Adrenal gland (tissue), 12 donors: ENCODE measurements around the gene MOB1B. TPM values are rescaled to one million over a fixed set of nuclear protein-coding genes. Genes with fewer than 3 reads are reported as not detected.
"Not testable (repeated sequence)": the region's sequence is repeated elsewhere in the genome, so short reads cannot be mapped to it uniquely, and the experiment has no call there.

Experiments
- DNase-seq, 7 donors: peaks; one replicate each; pipeline ENCODE4 v3.0.0-alpha.2; 2019 to 2020
- H3K27ac ChIP-seq, 5 donors: fragments of 200-600 bp; sonication (generic) in 4 of 5; 1 replicate in 3 of 5; 2 replicates in 2 of 5; pipeline versions ENCODE4 v1.5.1 to v1.8.0; 2016 to 2020; ENCODE audit warnings: mild to moderate bottlenecking in 1 of 5
- H3K27me3 ChIP-seq: fragments of 200-600 bp; 2 replicates; pipeline ENCODE4 v1.8.0; 2021
- H3K36me3 ChIP-seq, 2 donors: fragments of 200-600 bp; replicated peaks in 1 of 2; 1 replicate in 1 of 2; 2 replicates in 1 of 2; pipeline versions ENCODE4 v1.5.1 to v1.8.0; 2018 to 2022
- H3K4me1 ChIP-seq, 2 donors: fragments of 200-600 bp; replicated peaks in 1 of 2; 1 replicate in 1 of 2; 2 replicates in 1 of 2; pipeline versions ENCODE4 v1.5.1 to v1.8.0; 2018 to 2021
- H3K4me3 ChIP-seq, 4 donors: fragments of 200-600 bp; sonication (generic) in 3 of 4; one replicate each; pipeline ENCODE4 v1.5.1; 2016 to 2018
- H3K9me3 ChIP-seq, 3 donors: fragments of 200-600 bp; sonication (generic) in 1 of 3; replicated peaks in 1 of 3; 1 replicate in 2 of 3; 2 replicates in 1 of 3; pipeline versions ENCODE4 v1.5.1 to v1.8.0; 2016 to 2021
- CTCF ChIP-seq, 6 experiments: fragments of 450-650 bp in 4 of 6; fragments of 200-600 bp in 2 of 6; sonication (generic) in 1 of 6; IDR thresholded peaks; 1 replicate in 5 of 6; 2 replicates in 1 of 6; pipeline versions ENCODE4 v1.5.1 to v1.8.0; 2016 to 2021; ENCODE audit warnings: antibody characterized with exemption in 6 of 6, mild to moderate bottlenecking in 2 of 6, moderate library complexity in 1 of 6
- POLR2A ChIP-seq, 2 donors: fragments of 450-650 bp; IDR thresholded peaks; one replicate each; pipeline ENCODE4 v1.6.1; 2017; ENCODE audit warnings: antibody characterized with exemption in 2 of 2, mild to moderate bottlenecking in 2 of 2, moderate library complexity in 1 of 2
- WGBS, 4 donors: extraction: QIAGEN DNeasy Blood & Tissue Kit in 2 of 4; methylation state at CpG; one replicate each; pipeline versions ENCODE4 v1.1.5 to v1.1.7; 2013 to 2017; 5-methylcytosine and 5-hydroxymethylcytosine counted together
- intact Hi-C, 2 donors: fragments of 100-400 bp; cut with DNase I; formaldehyde crosslinking; loops; one replicate each; pipeline versions ENCODE4 v1.14.1 to v1.15.0; 2022 to 2023
- polyA plus RNA-seq, 3 donors: library from polyadenylated mRNA; stranded (reverse); fragments of 200-250 nt in 2 of 3; fragments of 350-450 nt in 1 of 3; fragmentation: Illumina TruSeq in 1 of 3; extraction: RNeasy Lipid Tissue Mini Kit (QIAGEN cat#74804) in 1 of 3; gene quantifications; one replicate each; pipeline ENCODE4 v1.2.3, GENCODE V29; 2013 to 2014
- total RNA-seq, 9 donors: library from RNA; depleted of rRNA in 4 of 9; stranded (reverse); fragments of >200 nt in 4 of 9; fragments of 120-200 nt in 1 of 9; fragmentation: NEBNext Ultra II Directional in 1 of 9; extraction: Animal tissue kit (Norgen Biotek cat#: 25700) in 1 of 9; gene quantifications; one replicate each; pipeline versions ENCODE4 v1.1.0 to v1.2.4, GENCODE V29; 2013 to 2023
- donor health status: healthy with polysubstance abuse.
- donor health status: Bipolar disorder and iron deficiency.
- donor health status: DM: yes; HTN: yes; CAD: no.
- donor health status: DM: no; HTN: no; CAD: no.
- donor health status: DM: no; HTN: no; CAD: no.
- donor health status: DM: yes; HTN: yes; CAD: no.

The MOB1B gene
- total and polyA plus RNA-seq, 12 donors: 3.5 to 25.4 (median 14.5) TPM

- Histone ChIP-seq H3K27ac (no peak overlapping the region), H3K4me1 (peaks cover 7 to 43% of the 10 kb centered on the region in 2 donors), H3K36me3 (no peaks in the 10 kb centered on the region), H3K27me3 (no peaks in the 10 kb centered on the region), H3K4me3 (no peak overlapping the region), H3K9me3 (no peaks in the 10 kb centered on the region)
- intact Hi-C loops: loop anchor here (10.0 kb wide), 3 partner anchors 92 to 162 kb away; partner anchors contain the start of genes GRSF1 (in 1 of the 2) and MOB1B (in 1 of the 2)
- 73 to 79% (median 76%) methylated on average over 1 of the region's 1 CpG for WGBS, 4 donors
- no peak for DNase-seq
- TF ChIP-seq CTCF (IDR thresholded peaks at IDR 0.05): no peak
- TF ChIP-seq POLR2A (IDR thresholded peaks at IDR 0.05): no peak
Observed at GRCh38 chr4:70997036-70997435, 94.9 kb downstream of the MOB1B start.

GRCh38 chr4:70997546-70997945, 95.4 kb downstream of the MOB1B start:
- intact Hi-C loops: loop anchor here (10.0 kb wide), 3 partner anchors 93 to 163 kb away; partner anchors contain the start of genes GRSF1 (in 1 of the 2) and MOB1B (in 1 of the 2)

GRCh38 chr4:70999639-71000038, 97.5 kb downstream of the MOB1B start:
- not testable (repeated sequence) for DNase-seq, H3K36me3 ChIP-seq, H3K9me3 ChIP-seq, H3K27ac ChIP-seq, H3K27me3 ChIP-seq, H3K4me3 ChIP-seq
- intact Hi-C loops: loop anchor here (10.0 kb wide), 4 partner anchors 95 to 355 kb away; partner anchors contain the start of genes GRSF1 (in 1 of the 2) and MOB1B (in 1 of the 2)
- H3K4me1 ChIP-seq: peaks cover 4 to 30% of the 10 kb centered on the region in 2 donors

More at GRCh38 chr4:70997546-70997945, 95.4 kb downstream of the MOB1B start:
- no peak overlapping the region for H3K27ac ChIP-seq
- H3K27me3 ChIP-seq: no peaks in the 10 kb centered on the region
- TF ChIP-seq CTCF (IDR thresholded peaks at IDR 0.05): no peak
- no peak for TF ChIP-seq POLR2A (IDR thresholded peaks at IDR 0.05)
- H3K36me3 ChIP-seq: no peaks in the 10 kb centered on the region
- peaks cover 7 to 40% of the 10 kb centered on the region in 2 donors for H3K4me1 ChIP-seq
- H3K9me3 ChIP-seq: no peaks in the 10 kb centered on the region
- WGBS, 4 donors: 54 to 61% (median 59%) methylated on average over 2 of the region's 2 CpGs
- no peak for DNase-seq
- no peak overlapping the region for H3K4me3 ChIP-seq

GRCh38 chr4:71001363-71001762, 99.2 kb downstream of the MOB1B start:
- not testable (repeated sequence) for H3K9me3 ChIP-seq, H3K36me3 ChIP-seq, DNase-seq, H3K27me3 ChIP-seq, H3K27ac ChIP-seq, H3K4me3 ChIP-seq
- 95 to 99% (median 98%) methylated on average over 4 of the region's 4 CpGs for WGBS, 4 donors
- intact Hi-C loops: loop anchor here in 1 of 2 donors (10.0 kb wide), 1 partner anchor 357 kb away; no protein-coding TSS in a partner anchor
- H3K4me1 ChIP-seq: peaks cover 4 to 17% of the 10 kb centered on the region in 2 donors

- 86 to 100% (median 91%) methylated on average over 1 to 7 of the region's 7 CpGs for WGBS, 4 donors
- Histone ChIP-seq H3K36me3 (no peaks in the 10 kb centered on the region), H3K27ac (no peak overlapping the region), H3K9me3 (no peaks in the 10 kb centered on the region), H3K4me1 (peaks cover under 1 to 5% of the 10 kb centered on the region in 2 donors), H3K4me3 (no peak overlapping the region), H3K27me3 (no peaks in the 10 kb centered on the region)
- intact Hi-C loops: loop anchor here in 1 of 2 donors (10.0 kb wide), 1 partner anchor 360 kb away; no protein-coding TSS in a partner anchor
- DNase-seq: no peak
- TF ChIP-seq CTCF (IDR thresholded peaks at IDR 0.05) (no peak), POLR2A (IDR thresholded peaks at IDR 0.05) (no peak)
Observed at GRCh38 chr4:71004281-71004851, 102.2 kb downstream of the MOB1B start.

GRCh38 chr4:71005025-71005424, 102.9 kb downstream of the MOB1B start:
- H3K27ac ChIP-seq, DNase-seq, H3K27me3 ChIP-seq, H3K36me3 ChIP-seq, H3K4me3 ChIP-seq, H3K9me3 ChIP-seq: not testable (repeated sequence)
- peaks cover 7 to 12% of the 10 kb centered on the region in 2 donors for H3K4me1 ChIP-seq
- WGBS, 4 donors: 93 to 97% (median 96%) methylated on average over 4 to 6 of the region's 6 CpGs
- intact Hi-C loops: loop anchor here in 1 of 2 donors (10.0 kb wide), 1 partner anchor 360 kb away; no protein-coding TSS in a partner anchor
